Measurements from ENCODE around the gene OR8G1. TPM values are rescaled to one million over a fixed set of nuclear protein-coding genes. Genes with fewer than 3 reads are reported as not detected.
A peak's percentile ranks its signal among the peaks of the same experiment; 100 is the strongest.

OR8G1 gene
- total RNA-seq, 1 experiment from 2014 or later, result not detected

DNA sequence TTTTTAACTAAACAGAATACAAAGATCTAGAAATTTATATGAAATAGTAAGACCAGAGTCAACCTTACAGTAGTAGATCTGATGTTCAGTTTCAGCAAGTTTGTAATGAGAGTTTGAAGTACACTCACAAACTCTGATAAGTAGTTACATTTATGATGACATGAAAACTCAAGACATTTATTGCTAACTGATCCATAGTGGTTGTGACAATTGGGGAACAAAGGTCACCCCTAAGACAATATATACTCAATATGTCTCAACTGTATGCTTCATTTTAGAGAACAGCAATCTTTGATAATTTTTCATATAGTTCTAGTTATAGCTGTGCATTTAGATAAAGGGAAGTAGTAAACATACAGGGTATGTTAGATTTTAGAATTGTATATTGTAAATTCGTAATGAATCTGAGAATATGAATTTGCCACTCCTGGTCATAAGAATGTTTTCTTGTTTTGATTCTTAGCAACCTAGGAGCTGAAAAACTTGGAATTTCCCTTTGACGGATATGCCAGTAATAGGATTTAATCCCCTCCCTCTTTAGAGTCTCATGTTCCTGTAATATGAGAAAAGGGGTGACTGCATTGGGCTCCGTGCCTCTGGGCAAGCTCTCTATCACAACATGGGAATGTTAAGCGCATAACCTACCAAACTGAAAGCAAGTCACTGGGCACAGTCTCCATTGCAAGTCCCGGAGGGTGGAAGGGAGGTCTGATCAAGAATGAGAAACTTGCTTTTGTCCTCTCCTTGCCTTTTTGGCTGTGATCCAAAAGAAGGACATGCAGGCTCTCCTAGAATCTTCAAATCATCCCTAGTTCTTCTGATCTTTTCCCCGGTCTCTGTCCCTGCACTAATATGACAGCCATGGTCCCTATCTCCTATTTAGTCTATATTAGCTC is 46.4 kb upstream of the OR8G1 start:
- Mint-ChIP-seq H3K27me3 (ENCODE audit: insufficient read depth, unreplicated experiment) (peaks cover 10% of the 10 kb centered on the region), H3K27ac (ENCODE audit: unreplicated experiment) (no peak overlapping the region), H3K4me1 (ENCODE audit: low read depth, unreplicated experiment) (no peaks in the 10 kb centered on the region), H3K4me3 (ENCODE audit: unreplicated experiment) (no peak overlapping the region), H3K9me3 (ENCODE audit: unreplicated experiment) (no peaks in the 10 kb centered on the region), H3K36me3 (ENCODE audit: insufficient read depth, unreplicated experiment) (no peaks in the 10 kb centered on the region)
- CTCF ChIA-PET, result interaction anchor here (0.6 to 3.4 kb wide), 3 partner anchors 57 to 125 kb away, joined by 5 to 21 read pairs (median 8); no protein-coding TSS in a partner anchor
- no peaks in the 10 kb centered on the region for H3K9me3 ChIP-seq
- no TSS peak for BruUV-seq (replicated peaks)
- intact Hi-C loops (cut with micrococcal nuclease; ENCODE audit: unreplicated experiment), result loop anchor here (1.0 to 10.0 kb wide), 3 partner anchors 86 to 450 kb away; partner anchors contain the start of gene ZNF202
- no peak for DNase-seq
- no peaks in the 10 kb centered on the region for H3K36me3 ChIP-seq (ENCODE audit: control insufficient read depth, insufficient read depth, low read length)
- H3K4me3 ChIP-seq (ENCODE audit: low read depth, low read length), result no peak overlapping the region
- TF ChIP-seq, protein P1, sequence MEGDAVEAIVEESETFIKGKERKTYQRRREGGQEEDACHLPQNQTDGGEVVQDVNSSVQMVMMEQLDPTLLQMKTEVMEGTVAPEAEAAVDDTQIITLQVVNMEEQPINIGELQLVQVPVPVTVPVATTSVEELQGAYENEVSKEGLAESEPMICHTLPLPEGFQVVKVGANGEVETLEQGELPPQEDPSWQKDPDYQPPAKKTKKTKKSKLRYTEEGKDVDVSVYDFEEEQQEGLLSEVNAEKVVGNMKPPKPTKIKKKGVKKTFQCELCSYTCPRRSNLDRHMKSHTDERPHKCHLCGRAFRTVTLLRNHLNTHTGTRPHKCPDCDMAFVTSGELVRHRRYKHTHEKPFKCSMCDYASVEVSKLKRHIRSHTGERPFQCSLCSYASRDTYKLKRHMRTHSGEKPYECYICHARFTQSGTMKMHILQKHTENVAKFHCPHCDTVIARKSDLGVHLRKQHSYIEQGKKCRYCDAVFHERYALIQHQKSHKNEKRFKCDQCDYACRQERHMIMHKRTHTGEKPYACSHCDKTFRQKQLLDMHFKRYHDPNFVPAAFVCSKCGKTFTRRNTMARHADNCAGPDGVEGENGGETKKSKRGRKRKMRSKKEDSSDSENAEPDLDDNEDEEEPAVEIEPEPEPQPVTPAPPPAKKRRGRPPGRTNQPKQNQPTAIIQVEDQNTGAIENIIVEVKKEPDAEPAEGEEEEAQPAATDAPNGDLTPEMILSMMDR (IDR thresholded peaks at IDR 0.05; ENCODE audit: insufficient read depth in 1 of 2, low read depth in 1 of 2, low read length in 1 of 2, severe bottlenecking in 1 of 2, unreplicated experiment in 1 of 2), result no peak
- no peaks in the 10 kb centered on the region for H3K27me3 ChIP-seq (replicated peaks; ENCODE audit: control insufficient read depth, insufficient read depth, low read length)
- POLR2A ChIA-PET, result no interaction called here
- no peaks in the 10 kb centered on the region for H3K4me1 ChIP-seq

- peak; percentile 62 to 68 for DNase-seq
- TF ChIP-seq, protein P1 (IDR thresholded peaks at IDR 0.05; ENCODE audit: insufficient read depth in 1 of 2, low read depth in 1 of 2, low read length in 1 of 2, severe bottlenecking in 1 of 2, unreplicated experiment in 1 of 2), result peak; percentile 82 to 88
- Histone ChIP-seq H3K9me3 (no peaks in the 10 kb centered on the region), H3K36me3 (ENCODE audit: control insufficient read depth, insufficient read depth, low read length) (no peaks in the 10 kb centered on the region), H3K4me1 (no peaks in the 10 kb centered on the region), H3K27me3 (replicated peaks; ENCODE audit: control insufficient read depth, insufficient read depth, low read length) (no peaks in the 10 kb centered on the region), H3K4me3 (ENCODE audit: low read depth, low read length) (no peak overlapping the region)
- H3K9me3 Mint-ChIP-seq (ENCODE audit: unreplicated experiment), result no peaks in the 10 kb centered on the region
- no peaks in the 10 kb centered on the region for H3K36me3 Mint-ChIP-seq (ENCODE audit: insufficient read depth, unreplicated experiment)
- no peak overlapping the region for H3K27ac Mint-ChIP-seq (ENCODE audit: unreplicated experiment)
- POLR2A ChIA-PET, result no interaction called here
- BruUV-seq (replicated peaks), result no TSS peak
- CTCF ChIA-PET, result interaction anchor here (1.3 to 3.4 kb wide), 2 partner anchors 124 to 126 kb away, joined by 8 to 21 read pairs; no protein-coding TSS in a partner anchor
- no peak overlapping the region for H3K4me3 Mint-ChIP-seq (ENCODE audit: unreplicated experiment)
- intact Hi-C loops (cut with micrococcal nuclease; ENCODE audit: unreplicated experiment), result loop anchor here (1.0 to 10.0 kb wide), 3 partner anchors 87 to 450 kb away; partner anchors contain the start of gene ZNF202
- peaks cover 14% of the 10 kb centered on the region for H3K27me3 Mint-ChIP-seq (ENCODE audit: insufficient read depth, unreplicated experiment)
- H3K4me1 Mint-ChIP-seq (ENCODE audit: low read depth, unreplicated experiment), result no peaks in the 10 kb centered on the region
Measured at GRCh38 chr11:124195189-124195734, 45.6 kb upstream of the OR8G1 start.

GRCh38 chr11:124197999-124198398 is 42.9 kb upstream of the OR8G1 start:
- no peak overlapping the region for H3K4me3 Mint-ChIP-seq (ENCODE audit: unreplicated experiment)
- no TSS peak for BruUV-seq (replicated peaks)
- H3K27ac Mint-ChIP-seq (ENCODE audit: unreplicated experiment), result no peak overlapping the region
- H3K4me1 Mint-ChIP-seq (ENCODE audit: low read depth, unreplicated experiment), result no peaks in the 10 kb centered on the region
- TF ChIP-seq, protein P1 (IDR thresholded peaks at IDR 0.05; ENCODE audit: insufficient read depth in 1 of 2, low read depth in 1 of 2, low read length in 1 of 2, severe bottlenecking in 1 of 2, unreplicated experiment in 1 of 2), result no peak
- no peaks in the 10 kb centered on the region for H3K36me3 Mint-ChIP-seq (ENCODE audit: insufficient read depth, unreplicated experiment)
- peaks cover 13% of the 10 kb centered on the region for H3K27me3 Mint-ChIP-seq (ENCODE audit: insufficient read depth, unreplicated experiment)
- H3K9me3 ChIP-seq, result no peaks in the 10 kb centered on the region
- ChIA-PET CTCF (no interaction called here), POLR2A (no interaction called here)
- no peaks in the 10 kb centered on the region for H3K4me1 ChIP-seq
- DNase-seq, result no peak
- intact Hi-C loops (cut with micrococcal nuclease; ENCODE audit: unreplicated experiment), result loop anchor here (10.0 kb wide), 1 partner anchor 453 kb away; the partner anchor contains the start of gene ZNF202
- H3K36me3 ChIP-seq (ENCODE audit: control insufficient read depth, insufficient read depth, low read length), result no peaks in the 10 kb centered on the region
- no peaks in the 10 kb centered on the region for H3K27me3 ChIP-seq (replicated peaks; ENCODE audit: control insufficient read depth, insufficient read depth, low read length)
- no peak overlapping the region for H3K4me3 ChIP-seq (ENCODE audit: low read depth, low read length)
- no peaks in the 10 kb centered on the region for H3K9me3 Mint-ChIP-seq (ENCODE audit: unreplicated experiment)

All from Caco-2 (cell line).